HEK293 (cell line): ENCODE measurements around the gene LZIC.

Source experiments
- GLI4 ChIP-seq: fragments of 450-650 bp; formaldehyde crosslinking; IDR thresholded peaks from 2 replicates; pipeline ENCODE4 v1.5.1; 2016; ENCODE audit warnings: missing biosample characterization, missing genetic modification characterization
- HOXC10 ChIP-seq: sonication (generic); formaldehyde crosslinking; IDR thresholded peaks from 2 replicates; pipeline ENCODE4 v1.8.1; 2023; ENCODE audit warnings: mild to moderate bottlenecking, missing genetic modification reagents
- OSR2 ChIP-seq: fragments of 450-650 bp; formaldehyde crosslinking; IDR thresholded peaks from 2 replicates; pipeline ENCODE4 v1.5.1; 2016; ENCODE audit warnings: missing biosample characterization, missing genetic modification characterization
- OVOL3 ChIP-seq: fragments of 450-650 bp; formaldehyde crosslinking; IDR thresholded peaks from 2 replicates; pipeline ENCODE4 v1.5.1; 2016; ENCODE audit warnings: missing biosample characterization, missing genetic modification characterization
- SP7 ChIP-seq: fragments of 450-650 bp; formaldehyde crosslinking; IDR thresholded peaks from 2 replicates; pipeline ENCODE4 v1.5.1; 2016; ENCODE audit warnings: missing biosample characterization, missing genetic modification characterization
- TCF7L2 ChIP-seq: IDR thresholded peaks from 2 replicates; pipeline ENCODE4 v1.6.1; 2011; ENCODE audit warnings: low read depth, mild to moderate bottlenecking, inconsistent platforms, low read length, moderate library complexity, borderline replicate concordance
- WT1 ChIP-seq: fragments of 450-650 bp; formaldehyde crosslinking; IDR thresholded peaks from 2 replicates; pipeline ENCODE4 v1.5.1; 2016; ENCODE audit warnings: missing biosample characterization, missing genetic modification characterization
- YY1 ChIP-seq: fragments of 450-650 bp; formaldehyde crosslinking; IDR thresholded peaks from 2 replicates; pipeline ENCODE4 v1.5.1; 2018; ENCODE audit warnings: missing biosample characterization, missing genetic modification characterization
- ZBTB20 ChIP-seq: fragments of 450-650 bp; formaldehyde crosslinking; IDR thresholded peaks from 2 replicates; pipeline ENCODE4 v1.5.1; 2016; ENCODE audit warnings: missing biosample characterization, missing genetic modification characterization
- ZBTB44 ChIP-seq: fragments of 450-650 bp; IDR thresholded peaks from 2 replicates; pipeline ENCODE4 v1.5.1; 2018; ENCODE audit warnings: missing biosample characterization, mild to moderate bottlenecking, missing genetic modification characterization
- ZBTB8A ChIP-seq: fragments of 450-650 bp; formaldehyde crosslinking; IDR thresholded peaks from 2 replicates; pipeline ENCODE4 v1.5.1; 2016; ENCODE audit warnings: missing biosample characterization, missing genetic modification characterization
- ZIC2 ChIP-seq: fragments of 450-650 bp; formaldehyde crosslinking; IDR thresholded peaks from 2 replicates; pipeline ENCODE4 v1.5.1; 2016; ENCODE audit warnings: missing biosample characterization, missing genetic modification characterization
- ZNF175 ChIP-seq: fragments of 450-650 bp; formaldehyde crosslinking; IDR thresholded peaks from 2 replicates; pipeline ENCODE4 v1.5.1; 2016; ENCODE audit warnings: missing biosample characterization, missing genetic modification characterization
- ZNF24 ChIP-seq: fragments of 450-650 bp; formaldehyde crosslinking; IDR thresholded peaks from 2 replicates; pipeline ENCODE4 v1.5.1; 2016; ENCODE audit warnings: missing biosample characterization, missing genetic modification characterization
- ZNF341 ChIP-seq: fragments of 450-650 bp; formaldehyde crosslinking; IDR thresholded peaks from 2 replicates; pipeline ENCODE4; 2016; ENCODE audit warnings: low read depth, missing biosample characterization, missing genetic modification characterization
- ZNF366 ChIP-seq: fragments of 450-650 bp; formaldehyde crosslinking; conservative IDR thresholded peaks from 2 replicates; pipeline ENCODE4 v1.5.1; 2016; ENCODE audit warnings: missing biosample characterization, missing genetic modification characterization
- ZNF501 ChIP-seq: fragments of 450-650 bp; formaldehyde crosslinking; IDR thresholded peaks from 2 replicates; pipeline ENCODE4 v1.5.1; 2016; ENCODE audit warnings: missing biosample characterization, missing genetic modification characterization
- ZNF560 ChIP-seq: fragments of 450-650 bp; formaldehyde crosslinking; IDR thresholded peaks from 2 replicates; pipeline ENCODE4 v1.5.1; 2017; ENCODE audit warnings: missing biosample characterization, missing genetic modification characterization, borderline replicate concordance
- ZNF777 ChIP-seq: fragments of 450-650 bp; formaldehyde crosslinking; IDR thresholded peaks from 2 replicates; pipeline ENCODE4 v1.5.1; 2017; ENCODE audit warnings: missing biosample characterization, missing genetic modification characterization, borderline replicate concordance
- ZSCAN23 ChIP-seq: fragments of 450-650 bp; formaldehyde crosslinking; IDR thresholded peaks from 2 replicates; pipeline ENCODE4 v1.5.1; 2016; ENCODE audit warnings: missing biosample characterization, missing genetic modification characterization
- ZXDB ChIP-seq: fragments of 450-650 bp; formaldehyde crosslinking; IDR thresholded peaks from 2 replicates; pipeline ENCODE4 v1.5.1; 2016; ENCODE audit warnings: missing biosample characterization, missing genetic modification characterization
- TF ChIP-seq, protein P1 (sequence below): fragments of 450-650 bp; formaldehyde crosslinking; IDR thresholded peaks from 2 replicates; pipeline ENCODE4 v1.5.1; 2016; ENCODE audit warnings: missing biosample characterization, missing genetic modification characterization
- TF ChIP-seq, protein P2 (sequence below): fragments of 450-650 bp; formaldehyde crosslinking; IDR thresholded peaks from 2 replicates; pipeline ENCODE4 v1.5.1; 2016; ENCODE audit warnings: missing biosample characterization, missing genetic modification characterization, borderline replicate concordance
- TF ChIP-seq, protein P3 (sequence below): fragments of 450-650 bp; formaldehyde crosslinking; IDR thresholded peaks from 2 replicates; pipeline ENCODE4 v1.5.1; 2016; ENCODE audit warnings: missing biosample characterization, missing genetic modification characterization, low read depth
- TF ChIP-seq, protein P4 (sequence below): fragments of 450-650 bp; formaldehyde crosslinking; conservative IDR thresholded peaks from 2 replicates; pipeline ENCODE4 v1.5.1; 2016; ENCODE audit warnings: low read depth, missing biosample characterization, missing genetic modification characterization
- TF ChIP-seq, protein P5 (sequence below): fragments of 450-650 bp; formaldehyde crosslinking; optimal IDR thresholded peaks from 2 replicates; pipeline ENCODE3; 2016; ENCODE audit warnings: missing biosample characterization, mild to moderate bottlenecking, missing genetic modification characterization

The LZIC gene

GRCh38 chr1:9942939-9943788, at the start of gene LZIC, which contains the start of gene NMNAT1 (continued):
- TF ChIP-seq, protein P1, sequence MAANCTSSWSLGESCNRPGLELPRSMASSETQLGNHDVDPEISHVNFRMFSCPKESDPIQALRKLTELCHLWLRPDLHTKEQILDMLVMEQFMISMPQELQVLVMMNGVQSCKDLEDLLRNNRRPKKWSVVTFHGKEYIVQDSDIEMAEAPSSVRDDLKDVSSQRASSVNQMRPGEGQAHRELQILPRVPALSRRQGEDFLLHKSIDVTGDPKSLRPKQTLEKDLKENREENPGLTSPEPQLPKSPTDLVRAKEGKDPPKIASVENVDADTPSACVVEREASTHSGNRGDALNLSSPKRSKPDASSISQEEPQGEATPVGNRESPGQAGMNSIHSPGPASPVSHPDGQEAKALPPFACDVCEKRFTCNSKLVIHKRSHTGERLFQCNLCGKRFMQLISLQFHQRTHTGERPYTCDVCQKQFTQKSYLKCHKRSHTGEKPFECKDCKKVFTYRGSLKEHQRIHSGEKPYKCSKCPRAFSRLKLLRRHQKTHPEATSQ (tag by site-specific recombination): peak; percentile 90
- TF ChIP-seq, protein P2, sequence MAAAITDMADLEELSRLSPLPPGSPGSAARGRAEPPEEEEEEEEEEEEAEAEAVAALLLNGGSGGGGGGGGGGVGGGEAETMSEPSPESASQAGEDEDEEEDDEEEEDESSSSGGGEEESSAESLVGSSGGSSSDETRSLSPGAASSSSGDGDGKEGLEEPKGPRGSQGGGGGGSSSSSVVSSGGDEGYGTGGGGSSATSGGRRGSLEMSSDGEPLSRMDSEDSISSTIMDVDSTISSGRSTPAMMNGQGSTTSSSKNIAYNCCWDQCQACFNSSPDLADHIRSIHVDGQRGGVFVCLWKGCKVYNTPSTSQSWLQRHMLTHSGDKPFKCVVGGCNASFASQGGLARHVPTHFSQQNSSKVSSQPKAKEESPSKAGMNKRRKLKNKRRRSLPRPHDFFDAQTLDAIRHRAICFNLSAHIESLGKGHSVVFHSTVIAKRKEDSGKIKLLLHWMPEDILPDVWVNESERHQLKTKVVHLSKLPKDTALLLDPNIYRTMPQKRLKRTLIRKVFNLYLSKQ (tag by site-specific recombination): peak; percentile 73; the same call in 1 of the 2 replicates
- TF ChIP-seq ZNF341 (tag by site-specific recombination): peak; percentile 31; the same call in 1 of the 2 replicates
- TF ChIP-seq, protein P3, sequence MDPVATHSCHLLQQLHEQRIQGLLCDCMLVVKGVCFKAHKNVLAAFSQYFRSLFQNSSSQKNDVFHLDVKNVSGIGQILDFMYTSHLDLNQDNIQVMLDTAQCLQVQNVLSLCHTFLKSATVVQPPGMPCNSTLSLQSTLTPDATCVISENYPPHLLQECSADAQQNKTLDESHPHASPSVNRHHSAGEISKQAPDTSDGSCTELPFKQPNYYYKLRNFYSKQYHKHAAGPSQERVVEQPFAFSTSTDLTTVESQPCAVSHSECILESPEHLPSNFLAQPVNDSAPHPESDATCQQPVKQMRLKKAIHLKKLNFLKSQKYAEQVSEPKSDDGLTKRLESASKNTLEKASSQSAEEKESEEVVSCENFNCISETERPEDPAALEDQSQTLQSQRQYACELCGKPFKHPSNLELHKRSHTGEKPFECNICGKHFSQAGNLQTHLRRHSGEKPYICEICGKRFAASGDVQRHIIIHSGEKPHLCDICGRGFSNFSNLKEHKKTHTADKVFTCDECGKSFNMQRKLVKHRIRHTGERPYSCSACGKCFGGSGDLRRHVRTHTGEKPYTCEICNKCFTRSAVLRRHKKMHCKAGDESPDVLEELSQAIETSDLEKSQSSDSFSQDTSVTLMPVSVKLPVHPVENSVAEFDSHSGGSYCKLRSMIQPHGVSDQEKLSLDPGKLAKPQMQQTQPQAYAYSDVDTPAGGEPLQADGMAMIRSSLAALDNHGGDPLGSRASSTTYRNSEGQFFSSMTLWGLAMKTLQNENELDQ (tag by site-specific recombination): no peak
- TF ChIP-seq ZXDB: peak; percentile 96
- peak; percentile 60; the same call in 1 of the 2 replicates for TF ChIP-seq WT1 (tag by site-specific recombination)
- peak; percentile 72 for TF ChIP-seq OSR2 (tag by site-specific recombination)
- TF ChIP-seq ZSCAN23 (tag by site-specific recombination): peak; percentile 61; the same call in 1 of the 2 replicates
- peak; percentile 93 for TF ChIP-seq SP7
- TF ChIP-seq ZNF501 (tag by site-specific recombination): peak; percentile 98
- TF ChIP-seq, protein P4, sequence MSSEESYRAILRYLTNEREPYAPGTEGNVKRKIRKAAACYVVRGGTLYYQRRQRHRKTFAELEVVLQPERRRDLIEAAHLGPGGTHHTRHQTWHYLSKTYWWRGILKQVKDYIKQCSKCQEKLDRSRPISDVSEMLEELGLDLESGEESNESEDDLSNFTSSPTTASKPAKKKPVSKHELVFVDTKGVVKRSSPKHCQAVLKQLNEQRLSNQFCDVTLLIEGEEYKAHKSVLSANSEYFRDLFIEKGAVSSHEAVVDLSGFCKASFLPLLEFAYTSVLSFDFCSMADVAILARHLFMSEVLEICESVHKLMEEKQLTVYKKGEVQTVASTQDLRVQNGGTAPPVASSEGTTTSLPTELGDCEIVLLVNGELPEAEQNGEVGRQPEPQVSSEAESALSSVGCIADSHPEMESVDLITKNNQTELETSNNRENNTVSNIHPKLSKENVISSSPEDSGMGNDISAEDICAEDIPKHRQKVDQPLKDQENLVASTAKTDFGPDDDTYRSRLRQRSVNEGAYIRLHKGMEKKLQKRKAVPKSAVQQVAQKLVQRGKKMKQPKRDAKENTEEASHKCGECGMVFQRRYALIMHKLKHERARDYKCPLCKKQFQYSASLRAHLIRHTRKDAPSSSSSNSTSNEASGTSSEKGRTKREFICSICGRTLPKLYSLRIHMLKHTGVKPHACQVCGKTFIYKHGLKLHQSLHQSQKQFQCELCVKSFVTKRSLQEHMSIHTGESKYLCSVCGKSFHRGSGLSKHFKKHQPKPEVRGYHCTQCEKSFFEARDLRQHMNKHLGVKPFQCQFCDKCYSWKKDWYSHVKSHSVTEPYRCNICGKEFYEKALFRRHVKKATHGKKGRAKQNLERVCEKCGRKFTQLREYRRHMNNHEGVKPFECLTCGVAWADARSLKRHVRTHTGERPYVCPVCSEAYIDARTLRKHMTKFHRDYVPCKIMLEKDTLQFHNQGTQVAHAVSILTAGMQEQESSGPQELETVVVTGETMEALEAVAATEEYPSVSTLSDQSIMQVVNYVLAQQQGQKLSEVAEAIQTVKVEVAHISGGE (tag by site-specific recombination): peak; percentile 99
- peak; percentile 33; the same call in 1 of the 2 replicates for TF ChIP-seq OVOL3 (tag by site-specific recombination)
- TF ChIP-seq ZIC2 (tag by site-specific recombination): peak; percentile 58
- peak; percentile 90 for TF ChIP-seq ZBTB20 (tag by site-specific recombination)
- no peak for TF ChIP-seq TCF7L2
- TF ChIP-seq, protein P5, sequence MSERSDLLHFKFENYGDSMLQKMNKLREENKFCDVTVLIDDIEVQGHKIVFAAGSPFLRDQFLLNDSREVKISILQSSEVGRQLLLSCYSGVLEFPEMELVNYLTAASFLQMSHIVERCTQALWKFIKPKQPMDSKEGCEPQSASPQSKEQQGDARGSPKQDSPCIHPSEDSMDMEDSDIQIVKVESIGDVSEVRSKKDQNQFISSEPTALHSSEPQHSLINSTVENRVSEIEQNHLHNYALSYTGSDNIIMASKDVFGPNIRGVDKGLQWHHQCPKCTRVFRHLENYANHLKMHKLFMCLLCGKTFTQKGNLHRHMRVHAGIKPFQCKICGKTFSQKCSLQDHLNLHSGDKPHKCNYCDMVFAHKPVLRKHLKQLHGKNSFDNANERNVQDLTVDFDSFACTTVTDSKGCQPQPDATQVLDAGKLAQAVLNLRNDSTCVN (tag by site-specific recombination): peak; percentile 53
- TF ChIP-seq ZBTB44 (tag by site-specific recombination): 0 out of 2 replicates have a peak, but pooled peaks have one; percentile 14
- 0 out of 2 replicates have a peak, but pooled peaks have one; percentile 11 for TF ChIP-seq ZNF366 (tag by site-specific recombination)
- TF ChIP-seq ZNF24 (tag by site-specific recombination): peak; percentile 87; the same call in 1 of the 2 replicates
- TF ChIP-seq ZNF175 (tag by site-specific recombination): no peak
- no peak for TF ChIP-seq HOXC10
- TF ChIP-seq ZNF777: no peak
- TF ChIP-seq GLI4 (tag by site-specific recombination): peak; percentile 91; the same call in 1 of the 2 replicates
- no peak for TF ChIP-seq ZNF560 (tag by site-specific recombination)
- TF ChIP-seq YY1 (tag by site-specific recombination): peak; percentile 78; the same call in 1 of the 2 replicates
- peak; percentile 99 for TF ChIP-seq ZBTB8A (tag by site-specific recombination)
